HG03159 (cell line): ENCODE results near the gene C19orf67.

ENCODE experiments used
- ATAC-seq: cut with Tn5 transposase; IDR thresholded peaks from one replicate; pipeline ENCODE4 v1.9.1; 2021; ENCODE audit warnings: mild to moderate bottlenecking, moderate library complexity; ENCODE audit not compliant: unreplicated experiment

The C19orf67 gene

GRCh38 chr19:14110650-14111049, 25.1 kb upstream of the C19orf67 start:
- ATAC-seq: no peak

- ATAC-seq: no peak
These were observed 22.2 kb upstream of the C19orf67 start for GRCh38 chr19:14107581-14108461.

- no peak for ATAC-seq
These were observed 21.3 kb upstream of the C19orf67 start for GRCh38 chr19:14106840-14107239.

- no peak for ATAC-seq
These were observed 20.1 kb upstream of the C19orf67 start for GRCh38 chr19:14105680-14106079.

GRCh38 chr19:14103310-14103709, 17.7 kb upstream of the C19orf67 start:
- no peak for ATAC-seq

- no peak for ATAC-seq
These were observed 17.2 kb upstream of the C19orf67 start for GRCh38 chr19:14102756-14103155.

- ATAC-seq: no peak
These were observed 16.6 kb upstream of the C19orf67 start for GRCh38 chr19:14102102-14102696.

GRCh38 chr19:14101003-14101545, 15.5 kb upstream of the C19orf67 start:
- ATAC-seq: no peak

GRCh38 chr19:14097532-14098151, 12.1 kb upstream of the C19orf67 start:
- ATAC-seq: no peak

GRCh38 chr19:14096272-14096992, 10.8 kb upstream of the C19orf67 start:
- no peak for ATAC-seq

- no peak for ATAC-seq
These were observed 9.3 kb upstream of the C19orf67 start for GRCh38 chr19:14094854-14095253.

- ATAC-seq: no peak
These were observed 7.7 kb upstream of the C19orf67 start for GRCh38 chr19:14093117-14093823.

GRCh38 chr19:14091813-14092462, 6.4 kb upstream of the C19orf67 start:
- peak; percentile 5 for ATAC-seq

- ATAC-seq: peak; percentile 47
These were observed 5.7 kb upstream of the C19orf67 start for GRCh38 chr19:14091081-14091812.

GRCh38 chr19:14090509-14091080, 5.0 kb upstream of the C19orf67 start, which contains the start of gene SAMD1:
Gene SAMD1, minus strand, starts transcription at chr19:14090751.
- ATAC-seq: peak; percentile 40

- peak; percentile 17 for ATAC-seq
These were observed 4.3 kb upstream of the C19orf67 start for GRCh38 chr19:14089662-14090508.

GRCh38 chr19:14089412-14089661, 3.8 kb upstream of the C19orf67 start:
- ATAC-seq: no peak
